Upper lobe of left lung (tissue), 6 donors: ENCODE measurements around the gene CRYGB. TPM values are rescaled to one million over a fixed set of nuclear protein-coding genes. Genes with fewer than 3 reads are reported as not detected.

Source experiments
- ATAC-seq, 2 donors: fragments of 200-7000 bp; cut with Tn5 transposase; one replicate each; pipeline ENCODE4 v1.9.1; 2022; ENCODE audit warnings: mild to moderate bottlenecking in 2 of 2, moderate library complexity in 2 of 2; ENCODE audit not compliant: low FRiP score in 2 of 2
- DNase-seq, 2 donors: peaks; one replicate each; pipeline ENCODE4 v3.0.0-alpha.2; 2019 to 2020
- H3K27ac ChIP-seq, 4 donors: fragments of 200-600 bp; sonication (generic); one replicate each; pipeline ENCODE4 v1.5.1; 2016 to 2019
- H3K27me3 ChIP-seq, 4 donors: fragments of 200-600 bp; sonication (generic); one replicate each; pipeline ENCODE4 v1.5.1; 2017 to 2019
- H3K36me3 ChIP-seq, 4 donors: fragments of 200-600 bp; sonication (generic); one replicate each; pipeline ENCODE4 v1.5.1; 2016 to 2019
- H3K4me1 ChIP-seq, 4 donors: fragments of 200-600 bp; sonication (generic); one replicate each; pipeline ENCODE4 v1.5.1; 2018 to 2019
- H3K4me3 ChIP-seq, 4 donors: fragments of 200-600 bp; sonication (generic); one replicate each; pipeline ENCODE4 v1.5.1; 2017 to 2019; ENCODE audit warnings: mild to moderate bottlenecking in 2 of 4, moderate library complexity in 1 of 4
- H3K9me3 ChIP-seq, 4 donors: fragments of 200-600 bp; sonication (generic); one replicate each; pipeline ENCODE4 v1.5.1; 2018 to 2019
- EP300 ChIP-seq, 4 donors: sonication (generic); formaldehyde crosslinking; IDR thresholded peaks; one replicate each; pipeline ENCODE4 v1.5.1; 2017; ENCODE audit warnings: antibody characterized with exemption in 4 of 4, control low read depth in 2 of 4
- POLR2A ChIP-seq, 4 donors: fragments of 450-650 bp; IDR thresholded peaks; one replicate each; pipeline ENCODE4 v1.5.1; 2016 to 2017; ENCODE audit warnings: antibody characterized with exemption in 4 of 4, mild to moderate bottlenecking in 2 of 4
- POLR2AphosphoS5 ChIP-seq, 2 donors: sonication (generic); formaldehyde crosslinking; IDR thresholded peaks; one replicate each; pipeline ENCODE4 v1.5.1; 2017; ENCODE audit warnings: antibody characterized with exemption in 2 of 2
- WGBS, 2 donors: methylation state at CpG; one replicate each; pipeline ENCODE4 v1.1.5; 2017 to 2018; 5-methylcytosine and 5-hydroxymethylcytosine counted together
- total RNA-seq, 6 donors: library from RNA; depleted of rRNA in 4 of 6; stranded (reverse); fragments of >200 nt in 4 of 6; gene quantifications; one replicate each; pipeline versions ENCODE4 v1.1.0 to v1.2.1, GENCODE V29; 2016 to 2021
- TF ChIP-seq, protein P1 (sequence below), 6 experiments: fragments of 450-650 bp in 4 of 6; fragments of 200-600 bp in 2 of 6; sonication (generic) in 2 of 6; IDR thresholded peaks; one replicate each; pipeline ENCODE4 v1.5.1; 2016 to 2019; ENCODE audit warnings: antibody characterized with exemption in 6 of 6
- donor health status: DM: no; HTN: no; CAD: no; lungs with moderate emphysema.
- donor health status: DM: no; HTN: yes; CAD: no; lungs with severe emphysema.

Gene CRYGB
- total RNA-seq, 6 donors from 2014 or later = not detected

DNA sequence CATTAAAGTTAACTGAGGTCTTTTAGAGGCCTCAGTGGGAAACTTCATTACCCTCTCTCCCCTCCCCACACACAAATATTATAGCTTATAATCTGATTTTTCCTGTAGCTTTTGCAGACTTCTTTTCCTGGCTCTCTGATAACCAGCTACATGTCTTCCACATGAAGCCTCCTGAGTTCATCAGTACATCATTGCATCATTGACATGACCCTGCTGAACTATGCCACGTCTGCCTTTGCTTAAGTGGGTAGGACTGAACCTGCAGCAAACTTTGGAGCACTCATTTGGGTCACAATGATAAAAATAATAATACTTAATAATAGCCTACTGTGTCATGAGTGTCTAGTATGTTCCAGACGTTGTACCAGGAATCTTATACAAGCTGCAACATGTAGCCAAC, 10.5 kb upstream of the CRYGB start:
- WGBS, 2 donors = 57 to 73% methylated on average over 1 to 2 of the region's 2 CpGs
- ATAC-seq (no peak), DNase-seq (no peak)
- no peaks in the 10 kb centered on the region for H3K27me3 ChIP-seq
- H3K9me3 ChIP-seq = no peaks in the 10 kb centered on the region
- H3K27ac ChIP-seq = no peak overlapping the region
- no peaks in the 10 kb centered on the region for H3K36me3 ChIP-seq
- H3K4me3 ChIP-seq = no peak overlapping the region
- H3K4me1 ChIP-seq = no peaks in the 10 kb centered on the region
- no peak for TF ChIP-seq POLR2A (IDR thresholded peaks at IDR 0.05)
- TF ChIP-seq, protein P1, sequence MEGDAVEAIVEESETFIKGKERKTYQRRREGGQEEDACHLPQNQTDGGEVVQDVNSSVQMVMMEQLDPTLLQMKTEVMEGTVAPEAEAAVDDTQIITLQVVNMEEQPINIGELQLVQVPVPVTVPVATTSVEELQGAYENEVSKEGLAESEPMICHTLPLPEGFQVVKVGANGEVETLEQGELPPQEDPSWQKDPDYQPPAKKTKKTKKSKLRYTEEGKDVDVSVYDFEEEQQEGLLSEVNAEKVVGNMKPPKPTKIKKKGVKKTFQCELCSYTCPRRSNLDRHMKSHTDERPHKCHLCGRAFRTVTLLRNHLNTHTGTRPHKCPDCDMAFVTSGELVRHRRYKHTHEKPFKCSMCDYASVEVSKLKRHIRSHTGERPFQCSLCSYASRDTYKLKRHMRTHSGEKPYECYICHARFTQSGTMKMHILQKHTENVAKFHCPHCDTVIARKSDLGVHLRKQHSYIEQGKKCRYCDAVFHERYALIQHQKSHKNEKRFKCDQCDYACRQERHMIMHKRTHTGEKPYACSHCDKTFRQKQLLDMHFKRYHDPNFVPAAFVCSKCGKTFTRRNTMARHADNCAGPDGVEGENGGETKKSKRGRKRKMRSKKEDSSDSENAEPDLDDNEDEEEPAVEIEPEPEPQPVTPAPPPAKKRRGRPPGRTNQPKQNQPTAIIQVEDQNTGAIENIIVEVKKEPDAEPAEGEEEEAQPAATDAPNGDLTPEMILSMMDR (IDR thresholded peaks at IDR 0.05) = no peak
- no peak for TF ChIP-seq EP300 (IDR thresholded peaks at IDR 0.05)
- TF ChIP-seq POLR2AphosphoS5 (IDR thresholded peaks at IDR 0.05) = no peak

DNA sequence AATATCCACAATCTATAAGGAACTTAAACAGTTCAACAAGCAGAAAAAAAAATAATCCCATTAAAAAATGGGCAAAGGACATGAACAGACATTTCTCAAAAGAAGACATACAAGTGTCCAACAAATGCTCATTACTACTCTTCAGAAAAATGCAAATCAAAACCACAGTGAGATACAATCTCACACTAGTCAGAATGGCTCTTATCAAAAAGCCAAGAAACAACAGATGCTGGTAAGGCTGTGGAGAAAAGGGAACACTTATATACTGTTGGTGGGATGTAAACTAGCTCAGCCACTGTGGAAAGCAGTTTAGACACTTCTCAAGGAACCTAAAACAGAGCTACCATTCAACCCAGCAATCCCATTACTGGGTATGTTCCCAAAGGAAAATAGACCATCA, 7.2 kb upstream of the CRYGB start:
- DNase-seq (no peak), ATAC-seq (no peak)
- no peaks in the 10 kb centered on the region for H3K9me3 ChIP-seq
- no peak overlapping the region for H3K27ac ChIP-seq
- H3K27me3 ChIP-seq = no peaks in the 10 kb centered on the region
- no peaks in the 10 kb centered on the region for H3K36me3 ChIP-seq
- no peaks in the 10 kb centered on the region for H3K4me1 ChIP-seq
- H3K4me3 ChIP-seq = no peak overlapping the region
- no peak for TF ChIP-seq POLR2A (IDR thresholded peaks at IDR 0.05)
- TF ChIP-seq POLR2AphosphoS5 (IDR thresholded peaks at IDR 0.05) = no peak
- TF ChIP-seq EP300 (IDR thresholded peaks at IDR 0.05) = no peak
- TF ChIP-seq, protein P1 (IDR thresholded peaks at IDR 0.05) = no peak

GRCh38 chr2:208150956-208151355, 5.0 kb upstream of the CRYGB start:
- TF ChIP-seq POLR2AphosphoS5 (IDR thresholded peaks at IDR 0.05) (no peak), POLR2A (IDR thresholded peaks at IDR 0.05) (no peak), EP300 (IDR thresholded peaks at IDR 0.05) (no peak)
- TF ChIP-seq, protein P1 (IDR thresholded peaks at IDR 0.05) = no peak
- no peaks in the 10 kb centered on the region for H3K27me3 ChIP-seq
- ATAC-seq (no peak), DNase-seq (no peak)
- no peaks in the 10 kb centered on the region for H3K9me3 ChIP-seq
- no peak overlapping the region for H3K4me3 ChIP-seq
- no peaks in the 10 kb centered on the region for H3K4me1 ChIP-seq
- H3K36me3 ChIP-seq = no peaks in the 10 kb centered on the region
- 68 to 69% methylated on average over 1 of the region's 1 CpG for WGBS, 2 donors
- no peak overlapping the region for H3K27ac ChIP-seq

DNA sequence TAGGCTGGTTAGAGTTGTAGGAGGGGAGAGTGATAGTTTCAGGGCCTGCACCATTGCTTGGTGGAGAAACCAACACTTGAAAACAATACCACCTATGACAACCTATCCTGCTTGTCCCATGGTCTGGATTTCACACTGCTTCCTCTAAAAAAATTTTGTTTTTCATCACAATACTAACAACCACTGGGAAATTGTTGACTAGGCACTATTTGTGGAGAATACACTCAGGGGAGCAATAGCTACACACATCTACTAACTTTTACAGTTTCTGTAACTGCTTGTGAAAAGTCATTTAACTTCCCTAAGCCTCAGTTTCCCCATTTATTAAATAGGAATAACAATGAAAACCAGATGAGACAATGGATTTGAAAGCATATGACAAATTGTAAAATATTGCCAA, 4.1 kb upstream of the CRYGB start:
- H3K4me3 ChIP-seq = no peak overlapping the region
- H3K4me1 ChIP-seq = no peaks in the 10 kb centered on the region
- H3K27me3 ChIP-seq = no peaks in the 10 kb centered on the region
- ATAC-seq = no peak
- H3K27ac ChIP-seq = no peak overlapping the region
- H3K9me3 ChIP-seq = no peaks in the 10 kb centered on the region
- H3K36me3 ChIP-seq = no peaks in the 10 kb centered on the region
- DNase-seq = no peak
- no peak for TF ChIP-seq POLR2AphosphoS5 (IDR thresholded peaks at IDR 0.05)
- TF ChIP-seq EP300 (IDR thresholded peaks at IDR 0.05) = no peak
- no peak for TF ChIP-seq POLR2A (IDR thresholded peaks at IDR 0.05)
- TF ChIP-seq, protein P1 (IDR thresholded peaks at IDR 0.05) = no peak

- no peak overlapping the region for H3K27ac ChIP-seq
- WGBS, 2 donors = 64 to 74% methylated on average over 2 of the region's 2 CpGs
- no peak overlapping the region for H3K4me3 ChIP-seq
- no peaks in the 10 kb centered on the region for H3K36me3 ChIP-seq
- TF ChIP-seq EP300 (IDR thresholded peaks at IDR 0.05) (no peak), POLR2A (IDR thresholded peaks at IDR 0.05) (no peak), POLR2AphosphoS5 (IDR thresholded peaks at IDR 0.05) (no peak)
- TF ChIP-seq, protein P1 (IDR thresholded peaks at IDR 0.05) = no peak
- no peaks in the 10 kb centered on the region for H3K4me1 ChIP-seq
- no peaks in the 10 kb centered on the region for H3K27me3 ChIP-seq
- no peaks in the 10 kb centered on the region for H3K9me3 ChIP-seq
- DNase-seq (no peak), ATAC-seq (no peak)
Observed at GRCh38 chr2:208148803-208149202, 2.8 kb upstream of the CRYGB start.
